K562 (cell line): ENCODE results near the gene MTERF2. TPM values are rescaled to one million over a fixed set of nuclear protein-coding genes. Genes with fewer than 3 reads are reported as not detected.

Experiments
- C11orf30 ChIP-seq: fragments of 450-650 bp; IDR thresholded peaks from 2 replicates; pipeline ENCODE4 v1.6.1; 2016; ENCODE audit warnings: low read depth, mild to moderate bottlenecking
- DNMT1 ChIP-seq: fragments of 450-650 bp; IDR thresholded peaks from 2 replicates; pipeline ENCODE4 v1.6.1; 2016; ENCODE audit warnings: antibody characterized with exemption, mild to moderate bottlenecking
- ESRRA ChIP-seq: fragments of 450-650 bp; IDR thresholded peaks from 2 replicates; pipeline ENCODE4 v1.6.1; 2014; ENCODE audit warnings: low read depth, mild to moderate bottlenecking, moderate library complexity, borderline replicate concordance
- GTF2F1 ChIP-seq: IDR thresholded peaks from 2 replicates; pipeline ENCODE4 v1.6.1; 2011; ENCODE audit warnings: low read depth, low read length, improper control_type of control experiment
- JUN ChIP-seq, 2 experiments: sonication (generic) in 1 of 2; formaldehyde crosslinking in 1 of 2; IDR thresholded peaks; 2 replicates each; pipeline versions ENCODE4 v1.6.1 to v1.8.0; 2012 to 2022; ENCODE audit warnings: borderline replicate concordance in 2 of 2, mild to moderate bottlenecking in 2 of 2, improper control_type of control experiment in 1 of 2, low read depth in 1 of 2, low read length in 1 of 2, missing genetic modification reagents in 1 of 2
- TOE1 ChIP-seq, 2 experiments: fragments of 450-650 bp in 1 of 2; sonication (generic) in 1 of 2; formaldehyde crosslinking in 1 of 2; IDR thresholded peaks; 2 replicates each; pipeline versions ENCODE4 v1.7.1 to v1.8.0; 2016 to 2022; ENCODE audit warnings: borderline replicate concordance in 2 of 2, mild to moderate bottlenecking in 2 of 2, antibody characterized with exemption in 1 of 2, inconsistent platforms in 1 of 2, low read depth in 1 of 2, missing genetic modification reagents in 1 of 2, moderate library complexity in 1 of 2
- YY1 ChIP-seq, 3 experiments: IDR thresholded peaks; 2 replicates each; pipeline ENCODE4 v1.6.1; 2011; ENCODE audit warnings: low read length in 2 of 3, mild to moderate bottlenecking in 2 of 3, moderate library complexity in 2 of 3, borderline replicate concordance in 1 of 3, control low read depth in 1 of 3, low read depth in 1 of 3; ENCODE audit not compliant: insufficient read depth in 3 of 3, insufficient replicate concordance in 2 of 3, control insufficient read depth in 1 of 3, insufficient read length in 1 of 3; ENCODE audit errors: extremely low read depth in 1 of 3
- ZC3H8 ChIP-seq: fragments of 450-650 bp; IDR thresholded peaks from 2 replicates; pipeline ENCODE4 v1.6.1; 2017
- ZNF354B ChIP-seq: fragments of 250-450 bp; sonication (Bioruptor Pico); IDR thresholded peaks from 2 replicates; pipeline ENCODE4 v1.4.0; 2020
- polyA plus RNA-seq, 8 experiments: library from polyadenylated mRNA; depleted of rRNA in 4 of 8; stranded (reverse) in 5 of 8; unstranded in 3 of 8; fragments of >200 nt; fragmentation: Nextera tagmentation in 2 of 8; fragmentation: Illumina TruSeq in 1 of 8; extraction: Ambion mirVana in 2 of 8; extraction: Trizol in 1 of 8; gene quantifications; 2 replicates each; pipeline versions ENCODE4 v1.2.1 to v1.2.3, GENCODE V29; 2011 to 2014; ENCODE audit warnings: inconsistent platforms in 1 of 8, missing spikeins in 1 of 8
- total RNA-seq, 7 experiments: library from RNA; depleted of rRNA in 6 of 7; stranded (reverse); fragments of >200 nt in 6 of 7; fragmentation: Illumina TruSeq in 2 of 7; extraction: Trizol in 2 of 7; gene quantifications; 2 replicates each; pipeline versions ENCODE4 v1.2.1 to v1.2.3, GENCODE V29; 2011 to 2021; ENCODE audit warnings: low replicate concordance in 1 of 7
- TF ChIP-seq, protein P1 (sequence below): fragments of 450-650 bp; conservative IDR thresholded peaks from 2 replicates; pipeline ENCODE4 v1.6.1; 2016; ENCODE audit warnings: missing genetic modification characterization, low read depth, mild to moderate bottlenecking, control low read depth, missing compliant biosample characterization
- TF ChIP-seq, protein P2 (sequence below): fragments of 200-400 bp; formaldehyde crosslinking; IDR thresholded peaks from 2 replicates; pipeline ENCODE4 v1.6.1; 2017; ENCODE audit warnings: mild to moderate bottlenecking, low read depth, low read length, moderate library complexity
- TF ChIP-seq, protein P3 (sequence below): fragments of 450-650 bp; IDR thresholded peaks from 2 replicates; pipeline ENCODE4 v1.6.1; 2016
- TF ChIP-seq, protein P4 (sequence below): fragments of 150-350 bp; conservative IDR thresholded peaks from 2 replicates; pipeline ENCODE4 v1.6.1; 2014; ENCODE audit warnings: low read length
- TF ChIP-seq, protein P5 (sequence below), 2 experiments: fragments of 450-650 bp; conservative IDR thresholded peaks; 2 replicates each; pipeline ENCODE4 v1.6.1; 2017; ENCODE audit warnings: mild to moderate bottlenecking in 2 of 2, moderate library complexity in 2 of 2

Gene MTERF2
- total and polyA plus RNA-seq, 9 of the 15 experiments (the other 6 are each of a cell fraction or from before 2014, with no cell fraction given) = 10.0 to 63.2 (median 33.2) TPM

DNA sequence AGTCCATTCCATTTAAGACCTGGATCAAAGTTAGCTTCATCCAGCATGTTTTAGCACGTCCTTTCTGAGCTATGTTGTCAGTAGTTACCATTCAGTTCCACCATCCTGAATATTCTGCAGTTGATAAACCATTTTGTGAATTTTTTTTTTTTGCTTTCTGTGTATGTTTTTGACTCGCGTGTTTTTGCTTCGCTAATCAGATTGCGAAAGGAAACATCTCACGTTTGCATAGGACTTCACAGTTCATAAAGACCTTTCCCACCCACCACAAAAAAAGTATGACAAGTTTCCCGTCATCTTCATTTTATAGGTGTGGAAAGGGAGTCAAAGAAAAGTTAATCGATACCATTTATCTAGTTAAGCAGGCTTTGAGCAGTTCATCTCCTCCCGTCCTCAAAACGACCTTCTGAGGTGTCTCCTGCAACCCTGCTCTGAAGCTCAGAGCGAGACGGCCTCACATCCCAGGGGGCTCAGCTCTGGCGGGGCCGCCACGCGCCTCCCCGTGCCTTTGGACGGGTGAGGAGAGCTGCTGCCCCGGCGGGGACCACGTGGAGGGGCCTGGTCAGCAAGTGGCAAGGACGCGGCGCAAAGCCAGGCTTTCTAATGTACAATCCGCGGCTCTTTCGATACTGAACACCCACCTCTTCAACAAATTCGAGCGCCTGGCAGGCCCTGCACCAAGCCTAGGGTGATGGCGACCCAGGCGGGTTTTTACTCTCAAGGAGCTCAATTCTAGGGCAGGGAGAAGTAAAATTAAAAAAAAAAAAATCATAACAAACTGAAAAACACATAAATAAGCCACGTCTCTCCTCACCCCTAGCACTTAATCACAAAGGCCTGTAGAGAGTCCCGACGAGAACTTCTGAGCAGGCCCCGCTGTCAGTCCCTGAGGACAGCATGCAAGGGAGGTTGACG is 32.2 kb downstream of the MTERF2 start (continued):
- TF ChIP-seq GTF2F1 = no peak
- TF ChIP-seq, protein P1, sequence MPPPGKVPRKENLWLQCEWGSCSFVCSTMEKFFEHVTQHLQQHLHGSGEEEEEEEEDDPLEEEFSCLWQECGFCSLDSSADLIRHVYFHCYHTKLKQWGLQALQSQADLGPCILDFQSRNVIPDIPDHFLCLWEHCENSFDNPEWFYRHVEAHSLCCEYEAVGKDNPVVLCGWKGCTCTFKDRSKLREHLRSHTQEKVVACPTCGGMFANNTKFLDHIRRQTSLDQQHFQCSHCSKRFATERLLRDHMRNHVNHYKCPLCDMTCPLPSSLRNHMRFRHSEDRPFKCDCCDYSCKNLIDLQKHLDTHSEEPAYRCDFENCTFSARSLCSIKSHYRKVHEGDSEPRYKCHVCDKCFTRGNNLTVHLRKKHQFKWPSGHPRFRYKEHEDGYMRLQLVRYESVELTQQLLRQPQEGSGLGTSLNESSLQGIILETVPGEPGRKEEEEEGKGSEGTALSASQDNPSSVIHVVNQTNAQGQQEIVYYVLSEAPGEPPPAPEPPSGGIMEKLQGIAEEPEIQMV (tag) = no peak
- 0 out of 2 replicates have a peak, but pooled peaks have one; percentile 23 for TF ChIP-seq ZC3H8
- TF ChIP-seq, protein P2, sequence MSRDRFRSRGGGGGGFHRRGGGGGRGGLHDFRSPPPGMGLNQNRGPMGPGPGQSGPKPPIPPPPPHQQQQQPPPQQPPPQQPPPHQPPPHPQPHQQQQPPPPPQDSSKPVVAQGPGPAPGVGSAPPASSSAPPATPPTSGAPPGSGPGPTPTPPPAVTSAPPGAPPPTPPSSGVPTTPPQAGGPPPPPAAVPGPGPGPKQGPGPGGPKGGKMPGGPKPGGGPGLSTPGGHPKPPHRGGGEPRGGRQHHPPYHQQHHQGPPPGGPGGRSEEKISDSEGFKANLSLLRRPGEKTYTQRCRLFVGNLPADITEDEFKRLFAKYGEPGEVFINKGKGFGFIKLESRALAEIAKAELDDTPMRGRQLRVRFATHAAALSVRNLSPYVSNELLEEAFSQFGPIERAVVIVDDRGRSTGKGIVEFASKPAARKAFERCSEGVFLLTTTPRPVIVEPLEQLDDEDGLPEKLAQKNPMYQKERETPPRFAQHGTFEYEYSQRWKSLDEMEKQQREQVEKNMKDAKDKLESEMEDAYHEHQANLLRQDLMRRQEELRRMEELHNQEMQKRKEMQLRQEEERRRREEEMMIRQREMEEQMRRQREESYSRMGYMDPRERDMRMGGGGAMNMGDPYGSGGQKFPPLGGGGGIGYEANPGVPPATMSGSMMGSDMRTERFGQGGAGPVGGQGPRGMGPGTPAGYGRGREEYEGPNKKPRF = no peak
- TF ChIP-seq, protein P3, sequence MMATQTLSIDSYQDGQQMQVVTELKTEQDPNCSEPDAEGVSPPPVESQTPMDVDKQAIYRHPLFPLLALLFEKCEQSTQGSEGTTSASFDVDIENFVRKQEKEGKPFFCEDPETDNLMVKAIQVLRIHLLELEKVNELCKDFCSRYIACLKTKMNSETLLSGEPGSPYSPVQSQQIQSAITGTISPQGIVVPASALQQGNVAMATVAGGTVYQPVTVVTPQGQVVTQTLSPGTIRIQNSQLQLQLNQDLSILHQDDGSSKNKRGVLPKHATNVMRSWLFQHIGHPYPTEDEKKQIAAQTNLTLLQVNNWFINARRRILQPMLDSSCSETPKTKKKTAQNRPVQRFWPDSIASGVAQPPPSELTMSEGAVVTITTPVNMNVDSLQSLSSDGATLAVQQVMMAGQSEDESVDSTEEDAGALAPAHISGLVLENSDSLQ = peak; percentile 43; the same call in 1 of the 2 replicates
- TF ChIP-seq YY1 (IDR thresholded peaks at IDR 0.05; ENCODE audit: borderline replicate concordance in 1 of 3, control insufficient read depth in 1 of 3, extremely low read depth in 1 of 3, insufficient read depth in 3 of 3, insufficient read length in 1 of 3, insufficient replicate concordance in 2 of 3, low read depth in 1 of 3, low read length in 2 of 3) = no peak
- TF ChIP-seq ZNF354B = no peak
- TF ChIP-seq TOE1 (IDR thresholded peaks at IDR 0.05; ENCODE audit: borderline replicate concordance) = no peak
- 0 out of 2 replicates have a peak, but pooled peaks have one; percentile 34 for TF ChIP-seq TOE1 (CRISPR knock-in tag; IDR thresholded peaks at IDR 0.05; ENCODE audit: borderline replicate concordance, low read depth)
- TF ChIP-seq, protein P4, sequence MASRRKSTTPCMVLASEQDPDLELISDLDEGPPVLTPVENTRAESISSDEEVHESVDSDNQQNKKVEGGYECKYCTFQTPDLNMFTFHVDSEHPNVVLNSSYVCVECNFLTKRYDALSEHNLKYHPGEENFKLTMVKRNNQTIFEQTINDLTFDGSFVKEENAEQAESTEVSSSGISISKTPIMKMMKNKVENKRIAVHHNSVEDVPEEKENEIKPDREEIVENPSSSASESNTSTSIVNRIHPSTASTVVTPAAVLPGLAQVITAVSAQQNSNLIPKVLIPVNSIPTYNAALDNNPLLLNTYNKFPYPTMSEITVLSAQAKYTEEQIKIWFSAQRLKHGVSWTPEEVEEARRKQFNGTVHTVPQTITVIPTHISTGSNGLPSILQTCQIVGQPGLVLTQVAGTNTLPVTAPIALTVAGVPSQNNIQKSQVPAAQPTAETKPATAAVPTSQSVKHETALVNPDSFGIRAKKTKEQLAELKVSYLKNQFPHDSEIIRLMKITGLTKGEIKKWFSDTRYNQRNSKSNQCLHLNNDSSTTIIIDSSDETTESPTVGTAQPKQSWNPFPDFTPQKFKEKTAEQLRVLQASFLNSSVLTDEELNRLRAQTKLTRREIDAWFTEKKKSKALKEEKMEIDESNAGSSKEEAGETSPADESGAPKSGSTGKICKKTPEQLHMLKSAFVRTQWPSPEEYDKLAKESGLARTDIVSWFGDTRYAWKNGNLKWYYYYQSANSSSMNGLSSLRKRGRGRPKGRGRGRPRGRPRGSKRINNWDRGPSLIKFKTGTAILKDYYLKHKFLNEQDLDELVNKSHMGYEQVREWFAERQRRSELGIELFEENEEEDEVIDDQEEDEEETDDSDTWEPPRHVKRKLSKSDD = no peak
- TF ChIP-seq, protein P5, sequence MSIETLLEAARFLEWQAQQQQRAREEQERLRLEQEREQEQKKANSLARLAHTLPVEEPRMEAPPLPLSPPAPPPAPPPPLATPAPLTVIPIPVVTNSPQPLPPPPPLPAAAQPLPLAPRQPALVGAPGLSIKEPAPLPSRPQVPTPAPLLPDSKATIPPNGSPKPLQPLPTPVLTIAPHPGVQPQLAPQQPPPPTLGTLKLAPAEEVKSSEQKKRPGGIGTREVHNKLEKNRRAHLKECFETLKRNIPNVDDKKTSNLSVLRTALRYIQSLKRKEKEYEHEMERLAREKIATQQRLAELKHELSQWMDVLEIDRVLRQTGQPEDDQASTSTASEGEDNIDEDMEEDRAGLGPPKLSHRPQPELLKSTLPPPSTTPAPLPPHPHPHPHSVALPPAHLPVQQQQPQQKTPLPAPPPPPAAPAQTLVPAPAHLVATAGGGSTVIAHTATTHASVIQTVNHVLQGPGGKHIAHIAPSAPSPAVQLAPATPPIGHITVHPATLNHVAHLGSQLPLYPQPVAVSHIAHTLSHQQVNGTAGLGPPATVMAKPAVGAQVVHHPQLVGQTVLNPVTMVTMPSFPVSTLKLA (conservative IDR thresholded peaks at IDR 0.05) = peak; percentile 83 to 90
- TF ChIP-seq DNMT1 = 0 out of 2 replicates have a peak, but pooled peaks have one; percentile 30
- peak; percentile 65; the same call in 1 of the 2 replicates for TF ChIP-seq ESRRA
- TF ChIP-seq JUN (IDR thresholded peaks at IDR 0.05; ENCODE audit: borderline replicate concordance, low read depth, low read length) = peak; percentile 15; the same call in 1 of the 2 replicates
- TF ChIP-seq JUN (CRISPR knock-in tag; IDR thresholded peaks at IDR 0.05; ENCODE audit: borderline replicate concordance) = no peak
- TF ChIP-seq C11orf30 = peak; percentile 65
